HEK293 (cell line): ENCODE data around the gene SLC16A10.
"Not testable (repeated sequence)": the region's sequence is repeated elsewhere in the genome, so short reads cannot be mapped to it uniquely, and the experiment has no call there.

Source experiments
- CTCF ChIA-PET: fragments of 350-600 bp; formaldehyde crosslinking; extraction: SDS; loops from one replicate; lab custom pipeline; 2021; ENCODE audit warnings: antibody characterized with exemption; lab: Yijun Ruan, JAX
- POLR2A ChIA-PET: fragments of 300-600 bp; formaldehyde crosslinking; extraction: SDS; loops from one replicate; lab custom pipeline; 2020; ENCODE audit warnings: antibody characterized with exemption, inconsistent platforms; lab: Yijun Ruan, JAX
- H3K27ac ChIP-seq: fragments of 200-500 bp; sonication (Bioruptor generic); 2 replicates; pipeline ENCODE4 v1.5.1; 2014; ENCODE audit warnings: low read depth, low read length, control low read depth, inconsistent platforms; ENCODE audit errors: extremely low read depth
- H3K36me3 ChIP-seq, 2 experiments: fragments of 200-500 bp in 1 of 2; sonication (Bioruptor generic) in 1 of 2; 1 replicate in 1 of 2; 2 replicates in 1 of 2; pipeline ENCODE4 v1.5.1; 2014 to 2017; ENCODE audit warnings: inconsistent platforms in 2 of 2, low read length in 2 of 2; ENCODE audit not compliant: control insufficient read depth in 2 of 2, insufficient read depth in 1 of 2
- H3K4me1 ChIP-seq: fragments of 200-500 bp; sonication (Bioruptor generic); 2 replicates; pipeline ENCODE4 v1.5.1; 2014; ENCODE audit warnings: mild to moderate bottlenecking, low read length, inconsistent platforms; ENCODE audit not compliant: control insufficient read depth, insufficient read depth
- H3K4me3 ChIP-seq: 2 replicates; pipeline ENCODE4 v1.5.1; 2011; ENCODE audit warnings: low read depth, mild to moderate bottlenecking, control low read depth, low read length, moderate library complexity
- H3K9me3 ChIP-seq: fragments of 200-500 bp; sonication (Bioruptor generic); 2 replicates; pipeline ENCODE4 v1.5.1; 2014; ENCODE audit warnings: low read depth, low read length, inconsistent platforms; ENCODE audit not compliant: control insufficient read depth, insufficient read depth
- BCL11B ChIP-seq: fragments of 450-650 bp; formaldehyde crosslinking; IDR thresholded peaks from 2 replicates; pipeline ENCODE4 v1.5.1; 2016; ENCODE audit warnings: low read depth, missing biosample characterization, missing genetic modification characterization
- KLF1 ChIP-seq: fragments of 450-650 bp; formaldehyde crosslinking; IDR thresholded peaks from 2 replicates; pipeline ENCODE4 v1.5.1; 2016; ENCODE audit warnings: missing biosample characterization, missing genetic modification characterization
- OSR2 ChIP-seq: fragments of 450-650 bp; formaldehyde crosslinking; IDR thresholded peaks from 2 replicates; pipeline ENCODE4 v1.5.1; 2016; ENCODE audit warnings: missing biosample characterization, missing genetic modification characterization
- PATZ1 ChIP-seq: fragments of 450-650 bp; formaldehyde crosslinking; IDR thresholded peaks from 2 replicates; pipeline ENCODE4 v1.5.1; 2016; ENCODE audit warnings: missing biosample characterization, missing genetic modification characterization
- PRDM4 ChIP-seq: fragments of 450-650 bp; formaldehyde crosslinking; IDR thresholded peaks from 2 replicates; pipeline ENCODE4 v1.5.1; 2017; ENCODE audit warnings: missing biosample characterization, missing genetic modification characterization
- RBAK ChIP-seq: fragments of 450-650 bp; formaldehyde crosslinking; IDR thresholded peaks from 2 replicates; pipeline ENCODE4 v1.5.1; 2016; ENCODE audit warnings: missing biosample characterization, missing genetic modification characterization
- YY1 ChIP-seq: fragments of 450-650 bp; formaldehyde crosslinking; IDR thresholded peaks from 2 replicates; pipeline ENCODE4 v1.5.1; 2018; ENCODE audit warnings: missing biosample characterization, missing genetic modification characterization
- ZNF140 ChIP-seq: fragments of 450-650 bp; formaldehyde crosslinking; IDR thresholded peaks from 2 replicates; pipeline ENCODE4 v1.5.1; 2016; ENCODE audit warnings: missing biosample characterization, missing genetic modification characterization
- ZNF146 ChIP-seq: fragments of 450-650 bp; formaldehyde crosslinking; IDR thresholded peaks from 2 replicates; pipeline ENCODE4 v1.5.1; 2016; ENCODE audit warnings: missing biosample characterization, missing genetic modification characterization
- ZNF16 ChIP-seq: fragments of 450-650 bp; formaldehyde crosslinking; IDR thresholded peaks from 2 replicates; pipeline ENCODE4 v1.5.1; 2016; ENCODE audit warnings: low read depth, missing biosample characterization, missing genetic modification characterization
- ZNF175 ChIP-seq: fragments of 450-650 bp; formaldehyde crosslinking; IDR thresholded peaks from 2 replicates; pipeline ENCODE4 v1.5.1; 2016; ENCODE audit warnings: missing biosample characterization, missing genetic modification characterization
- ZNF311 ChIP-seq: fragments of 450-650 bp; formaldehyde crosslinking; IDR thresholded peaks from 2 replicates; pipeline ENCODE4 v1.5.1; 2017; ENCODE audit warnings: missing biosample characterization, missing genetic modification characterization, borderline replicate concordance
- ZNF580 ChIP-seq: fragments of 450-650 bp; formaldehyde crosslinking; IDR thresholded peaks from 2 replicates; pipeline ENCODE4 v1.5.1; 2016; ENCODE audit warnings: missing biosample characterization, missing genetic modification characterization
- ZNF610 ChIP-seq: fragments of 450-650 bp; formaldehyde crosslinking; IDR thresholded peaks from 2 replicates; pipeline ENCODE4 v1.5.1; 2016; ENCODE audit warnings: missing biosample characterization, missing genetic modification characterization, borderline replicate concordance

The SLC16A10 gene

GRCh38 chr6:111191136-111191535 is 103.8 kb downstream of the SLC16A10 start:
- H3K9me3 ChIP-seq, H3K36me3 ChIP-seq, H3K27ac ChIP-seq, H3K4me1 ChIP-seq, POLR2A ChIA-PET, H3K4me3 ChIP-seq, CTCF ChIA-PET: not testable (repeated sequence)
- peak; percentile 88 for TF ChIP-seq ZNF146 (tag by site-specific recombination)
- TF ChIP-seq ZNF580 (tag by site-specific recombination): 0 out of 2 replicates have a peak, but pooled peaks have one; percentile 22

- H3K4me3 ChIP-seq: no peak overlapping the region
- TF ChIP-seq RBAK (tag by site-specific recombination) (no peak), ZNF610 (tag by site-specific recombination) (no peak), ZNF311 (no peak), OSR2 (tag by site-specific recombination) (no peak), PATZ1 (tag by site-specific recombination) (no peak), PRDM4 (tag by site-specific recombination) (no peak), YY1 (no peak), ZNF140 (tag by site-specific recombination) (no peak), BCL11B (tag by site-specific recombination) (no peak)
- TF ChIP-seq, all 188 proteins: peak for 0
- Histone ChIP-seq H3K9me3 (no peaks in the 10 kb centered on the region), H3K4me1 (no peaks in the 10 kb centered on the region), H3K27ac (no peak overlapping the region), H3K36me3 (no peaks in the 10 kb centered on the region)
- CTCF ChIA-PET: interaction anchor here (1.4 kb wide), 1 partner anchor 17 kb away, joined by 7 read pairs; no protein-coding TSS in a partner anchor
- POLR2A ChIA-PET: no interaction called here
Observed at GRCh38 chr6:111192911-111193555, 105.7 kb downstream of the SLC16A10 start.

- ChIA-PET CTCF (no interaction called here), POLR2A (no interaction called here)
- Histone ChIP-seq H3K9me3 (no peaks in the 10 kb centered on the region), H3K27ac (no peak overlapping the region), H3K36me3 (no peaks in the 10 kb centered on the region), H3K4me3 (no peak overlapping the region), H3K4me1 (peaks cover 8% of the 10 kb centered on the region; the same call in 1 of the 2 replicates)
- TF ChIP-seq ZNF16: no peak
- peak; percentile 18; the same call in 1 of the 2 replicates for TF ChIP-seq KLF1 (tag by site-specific recombination)
- no peak for TF ChIP-seq ZNF175 (tag by site-specific recombination)
Observed at GRCh38 chr6:111195656-111196055, 108.4 kb downstream of the SLC16A10 start.
